Type B pancreatic cell (in vitro differentiated cells): Measurements from ENCODE around the gene NXPH3. TPM values are rescaled to one million over a fixed set of nuclear protein-coding genes. Genes with fewer than 3 reads are reported as not detected.

Experiments
- DNase-seq: peaks from one replicate; pipeline ENCODE4 v3.0.0; 2021; ENCODE audit warnings: mixed read lengths; ENCODE audit not compliant: unreplicated experiment; ENCODE audit errors: extremely low spot score
- H3K27ac Mint-ChIP-seq: 2 replicates; pipeline ENCODE4 v1.8.0; 2021; ENCODE audit warnings: mild to moderate bottlenecking, mixed read lengths
- H3K27me3 Mint-ChIP-seq: 2 replicates; pipeline ENCODE4 v1.8.0; 2021; ENCODE audit warnings: mixed read lengths
- H3K36me3 Mint-ChIP-seq: 2 replicates; pipeline ENCODE4 v1.8.0; 2021; ENCODE audit warnings: mixed read lengths
- H3K4me1 Mint-ChIP-seq: one replicate; pipeline ENCODE4 v1.8.0; 2021; ENCODE audit warnings: mixed read lengths; ENCODE audit not compliant: unreplicated experiment
- H3K4me3 Mint-ChIP-seq: 2 replicates; pipeline ENCODE4 v1.8.0; 2021; ENCODE audit warnings: mild to moderate bottlenecking, mixed read lengths
- H3K9me3 Mint-ChIP-seq: 2 replicates; pipeline ENCODE4 v1.8.0; 2021; ENCODE audit warnings: mixed read lengths
- CTCF ChIP-seq: fragments of 200-600 bp; sonication (generic); conservative IDR thresholded peaks from 2 replicates; pipeline ENCODE4 v1.5.0; 2021; ENCODE audit warnings: antibody characterized with exemption, mild to moderate bottlenecking
- total RNA-seq: library from RNA; stranded (reverse); gene quantifications from 2 replicates; pipeline ENCODE4 v1.2.1, GENCODE V29; 2021; ENCODE audit warnings: low replicate concordance

NXPH3 gene
- total RNA-seq, 1 donor from 2014 or later, result 0.46 TPM

GRCh38 chr17:49552070-49552751 is 23.5 kb upstream of the NXPH3 start:
- H3K36me3 Mint-ChIP-seq, result no peaks in the 10 kb centered on the region
- peaks cover 12% of the 10 kb centered on the region for H3K27me3 Mint-ChIP-seq
- peaks cover 17% of the 10 kb centered on the region for H3K4me1 Mint-ChIP-seq
- peak; percentile 62 for DNase-seq
- no peak overlapping the region for H3K4me3 Mint-ChIP-seq
- no peak overlapping the region for H3K27ac Mint-ChIP-seq
- no peak for TF ChIP-seq CTCF
- H3K9me3 Mint-ChIP-seq, result no peaks in the 10 kb centered on the region

- H3K9me3 Mint-ChIP-seq, result no peaks in the 10 kb centered on the region
- peak; percentile 50 for DNase-seq
Observed at GRCh38 chr17:49553676-49554335, 21.9 kb upstream of the NXPH3 start.

GRCh38 chr17:49554694-49555494 is 20.8 kb upstream of the NXPH3 start:
- Mint-ChIP-seq H3K27ac (no peak overlapping the region), H3K36me3 (no peaks in the 10 kb centered on the region), H3K4me1 (peaks cover 12% of the 10 kb centered on the region), H3K4me3 (no peak overlapping the region), H3K9me3 (no peaks in the 10 kb centered on the region), H3K27me3 (peaks cover 16% of the 10 kb centered on the region)
- peak; percentile 63 for DNase-seq
- no peak for TF ChIP-seq CTCF

More at GRCh38 chr17:49553676-49554335, 21.9 kb upstream of the NXPH3 start:
- Mint-ChIP-seq H3K27ac (peak overlapping the region; percentile 27), H3K4me3 (no peak overlapping the region), H3K27me3 (peaks cover 13% of the 10 kb centered on the region), H3K4me1 (peaks cover 15% of the 10 kb centered on the region), H3K36me3 (no peaks in the 10 kb centered on the region)
- no peak for TF ChIP-seq CTCF

- H3K4me3 Mint-ChIP-seq, result no peak overlapping the region
- H3K27ac Mint-ChIP-seq, result no peak overlapping the region
- no peaks in the 10 kb centered on the region for H3K9me3 Mint-ChIP-seq
- DNase-seq, result peak; percentile 67
- peaks cover 12% of the 10 kb centered on the region for H3K4me1 Mint-ChIP-seq
- H3K27me3 Mint-ChIP-seq, result peaks cover 19% of the 10 kb centered on the region
- H3K36me3 Mint-ChIP-seq, result no peaks in the 10 kb centered on the region
- TF ChIP-seq CTCF, result no peak
Observed at GRCh38 chr17:49555495-49556222, 20.0 kb upstream of the NXPH3 start.

- Mint-ChIP-seq H3K4me1 (peaks cover 12% of the 10 kb centered on the region), H3K27me3 (peaks cover 25% of the 10 kb centered on the region), H3K4me3 (no peak overlapping the region), H3K27ac (no peak overlapping the region), H3K36me3 (no peaks in the 10 kb centered on the region), H3K9me3 (no peaks in the 10 kb centered on the region)
- peak; percentile 94 for DNase-seq
- peak; percentile 100 for TF ChIP-seq CTCF
Observed at GRCh38 chr17:49556223-49556943, 19.3 kb upstream of the NXPH3 start.
